H9 (cell line): ENCODE measurements around the gene F11R. TPM values are rescaled to one million over a fixed set of nuclear protein-coding genes. Genes with fewer than 3 reads are reported as not detected.

Experiments used
- DNase-seq: peaks from one replicate; pipeline ENCODE4 v3.0.0-alpha.2; 2017
- H2AFZ ChIP-seq: one replicate; pipeline ENCODE4 v1.6.1; 2013; ENCODE audit warnings: mild to moderate bottlenecking, low read length, control low read depth, moderate library complexity
- H2AK5ac ChIP-seq: 2 replicates; pipeline ENCODE4 v1.6.1; 2013; ENCODE audit warnings: low read length, control low read depth, mixed read lengths; ENCODE audit not compliant: insufficient read length
- H2BK120ac ChIP-seq: one replicate; pipeline ENCODE4 v1.6.1; 2013; ENCODE audit warnings: low read depth, mild to moderate bottlenecking, low read length, control low read depth, inconsistent platforms; ENCODE audit not compliant: poor library complexity, severe bottlenecking
- H2BK12ac ChIP-seq: 2 replicates; pipeline ENCODE4 v1.6.1; 2013; ENCODE audit warnings: low read length, control low read depth, mixed read lengths, low read depth; ENCODE audit not compliant: insufficient read length
- H2BK15ac ChIP-seq: 2 replicates; pipeline ENCODE4 v1.6.1; 2013; ENCODE audit warnings: low read depth, low read length, control low read depth
- H2BK20ac ChIP-seq: one replicate; pipeline ENCODE4 v1.6.1; 2013; ENCODE audit warnings: low read depth, mild to moderate bottlenecking, low read length, control low read depth, inconsistent platforms; ENCODE audit not compliant: poor library complexity, severe bottlenecking
- H2BK5ac ChIP-seq: 2 replicates; pipeline ENCODE4 v1.6.1; 2013; ENCODE audit warnings: low read length, control low read depth, mixed read lengths; ENCODE audit not compliant: insufficient read length
- H3K14ac ChIP-seq: 2 replicates; pipeline ENCODE4 v1.6.1; 2013; ENCODE audit warnings: low read length, control low read depth; ENCODE audit not compliant: insufficient read depth
- H3K18ac ChIP-seq: 2 replicates; pipeline ENCODE4 v1.6.1; 2013; ENCODE audit warnings: low read depth, mild to moderate bottlenecking, mixed read lengths, low read length, control low read depth; ENCODE audit not compliant: insufficient read length
- H3K23ac ChIP-seq: 2 replicates; pipeline ENCODE4 v1.6.1; 2013; ENCODE audit warnings: low read length, control low read depth, mixed read lengths, low read depth; ENCODE audit not compliant: insufficient read length
- H3K23me2 ChIP-seq: 2 replicates; pipeline ENCODE4 v1.6.1; 2013; ENCODE audit warnings: low read depth, mild to moderate bottlenecking, mixed read lengths, low read length, control low read depth; ENCODE audit not compliant: insufficient read length, poor library complexity, severe bottlenecking
- H3K27ac ChIP-seq: 2 replicates; pipeline ENCODE4 v1.5.1; 2013; ENCODE audit warnings: low read length, control low read depth, mixed read lengths, low read depth; ENCODE audit not compliant: insufficient read length
- H3K27me3 ChIP-seq: 2 replicates; pipeline ENCODE4 v1.6.1; 2013; ENCODE audit warnings: low read length, control low read depth, inconsistent platforms; ENCODE audit not compliant: insufficient read depth
- H3K4ac ChIP-seq: 2 replicates; pipeline ENCODE4 v1.6.1; 2013; ENCODE audit warnings: low read depth, mild to moderate bottlenecking, control low read depth, inconsistent platforms, low read length, moderate library complexity
- H3K4me1 ChIP-seq: 2 replicates; pipeline ENCODE4 v1.6.1; 2013; ENCODE audit warnings: low read length, control low read depth, inconsistent platforms; ENCODE audit not compliant: insufficient read depth
- H3K4me2 ChIP-seq: 2 replicates; pipeline ENCODE4 v1.6.1; 2013; ENCODE audit warnings: low read length, control low read depth, mixed read lengths; ENCODE audit not compliant: insufficient read length, insufficient read depth
- H3K56ac ChIP-seq: 2 replicates; pipeline ENCODE4 v1.6.1; 2013; ENCODE audit warnings: low read depth, mild to moderate bottlenecking, mixed read lengths, low read length, control low read depth; ENCODE audit not compliant: insufficient read length
- H3K79me1 ChIP-seq: 2 replicates; pipeline ENCODE4 v1.6.1; 2013; ENCODE audit warnings: low read depth, mild to moderate bottlenecking, moderate library complexity, low read length, control low read depth, inconsistent platforms; ENCODE audit not compliant: insufficient read depth, poor library complexity, severe bottlenecking
- H3K79me2 ChIP-seq: 2 replicates; pipeline ENCODE4 v1.6.1; 2013; ENCODE audit warnings: low read length, control low read depth, inconsistent platforms; ENCODE audit not compliant: insufficient read depth
- H3K9ac ChIP-seq: 2 replicates; pipeline ENCODE4 v1.6.1; 2013; ENCODE audit warnings: low read length, control low read depth, mixed read lengths; ENCODE audit not compliant: insufficient read length; ENCODE audit errors: extremely low read depth
- H3K9me3 ChIP-seq: one replicate; pipeline ENCODE4 v1.6.1; 2013; ENCODE audit warnings: low read depth, low read length, inconsistent platforms; ENCODE audit not compliant: control insufficient read depth
- H3T11ph ChIP-seq: one replicate; pipeline ENCODE4 v1.6.1; 2013; ENCODE audit warnings: mild to moderate bottlenecking, low read length, control low read depth, inconsistent platforms
- H4K20me1 ChIP-seq: one replicate; pipeline ENCODE4 v1.6.1; 2013; ENCODE audit not compliant: control insufficient read depth, insufficient read length, insufficient read depth
- H4K5ac ChIP-seq: 2 replicates; pipeline ENCODE4 v1.6.1; 2013; ENCODE audit warnings: low read depth, mild to moderate bottlenecking, mixed read lengths, low read length, control low read depth; ENCODE audit not compliant: insufficient read length
- H4K8ac ChIP-seq: replicated peaks from 2 replicates; pipeline ENCODE4 v1.6.1; 2013; ENCODE audit warnings: low read length, control low read depth, mixed read lengths, low read depth; ENCODE audit not compliant: insufficient read length
- H4K91ac ChIP-seq: 2 replicates; pipeline ENCODE4 v1.6.1; 2013; ENCODE audit warnings: low read depth, mild to moderate bottlenecking, moderate library complexity, mixed read lengths, low read length, control low read depth; ENCODE audit not compliant: insufficient read length
- H3K27ac Mint-ChIP-seq, 3 experiments: 2 replicates in 2 of 3; 3 replicates in 1 of 3; pipeline ENCODE4 v1.8.0; 2020 to 2021; ENCODE audit warnings: mixed read lengths in 3 of 3, mild to moderate bottlenecking in 1 of 3, moderate library complexity in 1 of 3
- H3K27me3 Mint-ChIP-seq: 2 replicates; pipeline ENCODE4 v1.8.0; 2021; ENCODE audit warnings: low read depth, mild to moderate bottlenecking, moderate library complexity, mixed read lengths
- H3K36me3 Mint-ChIP-seq, 3 experiments: 2 replicates in 2 of 3; 3 replicates in 1 of 3; pipeline ENCODE4 v1.8.0; 2020 to 2021; ENCODE audit warnings: low read depth in 3 of 3, mixed read lengths in 3 of 3; ENCODE audit not compliant: insufficient read depth in 1 of 3
- H3K4me1 Mint-ChIP-seq, 2 experiments: 2 replicates each; pipeline ENCODE4 v1.8.0; 2020; ENCODE audit warnings: mixed read lengths in 2 of 2
- H3K4me3 Mint-ChIP-seq, 2 experiments: 2 replicates in 1 of 2; 3 replicates in 1 of 2; pipeline ENCODE4 v1.8.0; 2020 to 2021; ENCODE audit warnings: mild to moderate bottlenecking in 2 of 2, mixed read lengths in 2 of 2, moderate library complexity in 1 of 2
- H3K9me3 Mint-ChIP-seq, 2 experiments: 2 replicates in 1 of 2; 3 replicates in 1 of 2; pipeline ENCODE4 v1.8.0; 2020; ENCODE audit warnings: mild to moderate bottlenecking in 2 of 2, mixed read lengths in 2 of 2, moderate library complexity in 1 of 2
- WGBS: extraction: QIAGEN DNeasy Blood & Tissue Kit; methylation state at CpG from one replicate; pipeline ENCODE4 v1.1.7; 2013; ENCODE audit warnings: missing lambda C conversion rate, low lambda C conversion rate, mixed read lengths; ENCODE audit not compliant: insufficient read length; ENCODE audit errors: extremely low coverage; 5-methylcytosine and 5-hydroxymethylcytosine counted together
- total RNA-seq: library from RNA; stranded (reverse); gene quantifications from 2 replicates; pipeline ENCODE4 v1.2.1, GENCODE V29; 2021
- TF ChIP-seq, protein P1 (sequence below): fragments of 200-600 bp; sonication (generic); conservative IDR thresholded peaks from 3 replicates; pipeline ENCODE4 v1.8.0; 2021; ENCODE audit warnings: antibody characterized with exemption, mild to moderate bottlenecking

Gene F11R
- total RNA-seq, 1 experiment from 2014 or later: 174 TPM

DNA sequence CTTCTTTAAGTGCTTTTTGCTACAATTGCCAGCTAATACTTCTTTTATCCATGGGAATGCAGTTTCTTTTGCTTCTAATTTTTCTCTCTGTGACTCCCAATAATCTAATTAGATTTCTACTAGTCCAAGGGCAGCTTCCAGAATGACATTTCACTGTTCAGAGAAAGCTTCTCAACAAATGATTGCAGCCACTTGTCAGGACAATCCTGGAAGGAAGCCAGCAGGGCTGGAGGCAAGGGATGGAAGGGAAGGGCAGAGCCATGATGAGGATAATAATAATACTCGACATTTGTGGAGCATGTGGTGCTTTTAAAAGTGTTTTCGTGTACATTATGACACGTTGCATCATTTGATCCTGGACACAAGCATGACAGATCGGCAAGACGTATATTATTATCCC lies 19.4 kb downstream of the F11R start:
- no peak overlapping the region for H3K18ac ChIP-seq
- TF ChIP-seq, protein P1, sequence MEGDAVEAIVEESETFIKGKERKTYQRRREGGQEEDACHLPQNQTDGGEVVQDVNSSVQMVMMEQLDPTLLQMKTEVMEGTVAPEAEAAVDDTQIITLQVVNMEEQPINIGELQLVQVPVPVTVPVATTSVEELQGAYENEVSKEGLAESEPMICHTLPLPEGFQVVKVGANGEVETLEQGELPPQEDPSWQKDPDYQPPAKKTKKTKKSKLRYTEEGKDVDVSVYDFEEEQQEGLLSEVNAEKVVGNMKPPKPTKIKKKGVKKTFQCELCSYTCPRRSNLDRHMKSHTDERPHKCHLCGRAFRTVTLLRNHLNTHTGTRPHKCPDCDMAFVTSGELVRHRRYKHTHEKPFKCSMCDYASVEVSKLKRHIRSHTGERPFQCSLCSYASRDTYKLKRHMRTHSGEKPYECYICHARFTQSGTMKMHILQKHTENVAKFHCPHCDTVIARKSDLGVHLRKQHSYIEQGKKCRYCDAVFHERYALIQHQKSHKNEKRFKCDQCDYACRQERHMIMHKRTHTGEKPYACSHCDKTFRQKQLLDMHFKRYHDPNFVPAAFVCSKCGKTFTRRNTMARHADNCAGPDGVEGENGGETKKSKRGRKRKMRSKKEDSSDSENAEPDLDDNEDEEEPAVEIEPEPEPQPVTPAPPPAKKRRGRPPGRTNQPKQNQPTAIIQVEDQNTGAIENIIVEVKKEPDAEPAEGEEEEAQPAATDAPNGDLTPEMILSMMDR: no peak
- no peak overlapping the region for H2BK12ac ChIP-seq
- no peaks in the 10 kb centered on the region for H3K23me2 ChIP-seq
- Mint-ChIP-seq H3K4me3 (no peak overlapping the region), H3K9me3 (no peaks in the 10 kb centered on the region), H3K27ac (peak overlapping the region in 1 of 3 experiments; percentile 22; a peak in 2 of 7 replicates), H3K4me1 (peaks cover 8% of the 10 kb centered on the region in 2 experiments), H3K27me3 (no peaks in the 10 kb centered on the region), H3K36me3 (peaks cover 29 to 62% (median 59%) of the 10 kb centered on the region in 3 experiments; a peak in 6 of 7 replicates)
- no peak overlapping the region for H2AK5ac ChIP-seq
- no peak overlapping the region for H2AFZ ChIP-seq
- H3K23ac ChIP-seq: no peak overlapping the region
- no peak overlapping the region for H3K14ac ChIP-seq
- H3K4me2 ChIP-seq: no peak overlapping the region
- no CpG with 5 or more reads among the region's 5 CpGs for WGBS
- H4K91ac ChIP-seq: no peak overlapping the region
- H2BK120ac ChIP-seq: no peak overlapping the region
- no peak overlapping the region for H3K56ac ChIP-seq
- no peak overlapping the region for H3K27ac ChIP-seq
- peaks cover 2% of the 10 kb centered on the region for H3K79me1 ChIP-seq
- H4K5ac ChIP-seq: no peak overlapping the region
- DNase-seq: no peak
- H3K9ac ChIP-seq: no peak overlapping the region
- no peak overlapping the region for H2BK5ac ChIP-seq
- no peak overlapping the region for H2BK15ac ChIP-seq
- no peaks in the 10 kb centered on the region for H3K27me3 ChIP-seq
- H3T11ph ChIP-seq: no peak overlapping the region
- no peak overlapping the region for H2BK20ac ChIP-seq
- H3K9me3 ChIP-seq: no peaks in the 10 kb centered on the region
- H4K8ac ChIP-seq: no peak overlapping the region
- H4K20me1 ChIP-seq: peaks cover 3% of the 10 kb centered on the region
- peaks cover 9% of the 10 kb centered on the region; the same call in 1 of the 2 replicates for H3K79me2 ChIP-seq
- H3K4me1 ChIP-seq: no peaks in the 10 kb centered on the region; the same call in 1 of the 2 replicates
- no peak overlapping the region for H3K4ac ChIP-seq
